Ishikawa (cell line): ENCODE data around the gene PRODH2.

Experiments used
- CREB1 ChIP-seq: IDR thresholded peaks from 2 replicates; pipeline ENCODE4 v1.6.1; 2012; ENCODE audit warnings: low read depth
- EGR1 ChIP-seq: IDR thresholded peaks from 2 replicates; pipeline ENCODE4 v1.6.1; 2012
- EP300 ChIP-seq: IDR thresholded peaks from 2 replicates; pipeline ENCODE4 v1.6.1; 2012; ENCODE audit warnings: borderline replicate concordance
- FOXM1 ChIP-seq: IDR thresholded peaks from 2 replicates; pipeline ENCODE4 v1.6.1; 2012; ENCODE audit warnings: low read depth, borderline replicate concordance
- NFIC ChIP-seq: IDR thresholded peaks from 2 replicates; pipeline ENCODE4 v1.6.1; 2012
- RAD21 ChIP-seq: IDR thresholded peaks from 2 replicates; pipeline ENCODE4 v1.6.1; 2012; ENCODE audit warnings: low read depth
- ZBTB7A ChIP-seq: IDR thresholded peaks from 2 replicates; pipeline ENCODE4 v1.6.1; 2012; ENCODE audit warnings: low read depth
- TF ChIP-seq, protein P1 (sequence below): IDR thresholded peaks from 2 replicates; pipeline ENCODE4 v1.6.1; 2012

DNA sequence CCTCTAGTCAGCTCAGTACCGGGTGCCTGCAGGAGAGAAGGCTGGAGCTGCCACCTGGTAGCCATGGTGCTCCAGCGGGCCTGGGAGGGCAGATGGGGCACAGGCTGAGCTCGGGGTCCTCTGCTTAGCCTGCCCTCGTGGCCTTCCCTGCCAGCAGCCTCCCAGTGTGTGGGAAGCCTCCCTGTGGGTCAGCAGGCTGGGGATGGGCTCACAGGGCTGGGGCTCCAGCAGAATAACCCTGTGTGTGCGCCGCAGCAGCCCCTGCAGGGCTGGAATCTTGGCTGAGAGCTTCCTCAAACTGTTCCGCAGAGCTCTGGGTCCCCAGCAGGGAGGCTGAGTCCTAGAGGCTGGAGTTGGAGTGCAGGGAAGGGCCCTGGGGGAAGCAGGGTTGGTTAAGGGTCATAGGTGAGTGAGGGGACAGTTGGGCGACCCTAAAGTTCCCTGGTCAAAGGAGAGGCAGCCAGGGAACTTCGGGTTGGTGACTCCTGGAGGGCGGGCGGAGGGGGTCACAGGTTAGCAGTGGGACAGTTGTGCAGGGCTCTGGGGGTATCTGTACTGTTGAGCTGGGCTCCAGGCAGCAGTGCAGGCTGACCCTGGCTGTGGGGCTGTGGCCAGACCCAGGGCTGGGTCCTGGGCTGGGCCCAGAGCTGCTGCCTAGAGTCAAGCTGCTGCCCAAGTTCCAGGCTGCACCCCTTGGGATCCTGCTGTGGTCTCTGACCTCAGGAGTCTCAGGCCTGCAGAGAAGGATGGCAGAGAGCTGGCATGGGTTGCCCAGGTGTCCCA lies 23.3 kb downstream of the PRODH2 start:
- no peak for TF ChIP-seq CREB1
- no peak for TF ChIP-seq ZBTB7A
- TF ChIP-seq EP300 = no peak
- TF ChIP-seq, protein P1, sequence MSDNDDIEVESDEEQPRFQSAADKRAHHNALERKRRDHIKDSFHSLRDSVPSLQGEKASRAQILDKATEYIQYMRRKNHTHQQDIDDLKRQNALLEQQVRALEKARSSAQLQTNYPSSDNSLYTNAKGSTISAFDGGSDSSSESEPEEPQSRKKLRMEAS = no peak
- no peak for TF ChIP-seq EGR1
- TF ChIP-seq FOXM1 = no peak
- TF ChIP-seq NFIC = no peak
- no peak for TF ChIP-seq RAD21
